RPMI8226 (cell line): ENCODE measurements around the gene C10orf105.

Source experiments
- DNase-seq: peaks from one replicate; pipeline ENCODE4 v3.0.0-alpha.2; 2015

The C10orf105 gene

GRCh38 chr10:71696628-71697326 is 22.8 kb downstream of the C10orf105 start:
- DNase-seq, result peak; percentile 70

DNA sequence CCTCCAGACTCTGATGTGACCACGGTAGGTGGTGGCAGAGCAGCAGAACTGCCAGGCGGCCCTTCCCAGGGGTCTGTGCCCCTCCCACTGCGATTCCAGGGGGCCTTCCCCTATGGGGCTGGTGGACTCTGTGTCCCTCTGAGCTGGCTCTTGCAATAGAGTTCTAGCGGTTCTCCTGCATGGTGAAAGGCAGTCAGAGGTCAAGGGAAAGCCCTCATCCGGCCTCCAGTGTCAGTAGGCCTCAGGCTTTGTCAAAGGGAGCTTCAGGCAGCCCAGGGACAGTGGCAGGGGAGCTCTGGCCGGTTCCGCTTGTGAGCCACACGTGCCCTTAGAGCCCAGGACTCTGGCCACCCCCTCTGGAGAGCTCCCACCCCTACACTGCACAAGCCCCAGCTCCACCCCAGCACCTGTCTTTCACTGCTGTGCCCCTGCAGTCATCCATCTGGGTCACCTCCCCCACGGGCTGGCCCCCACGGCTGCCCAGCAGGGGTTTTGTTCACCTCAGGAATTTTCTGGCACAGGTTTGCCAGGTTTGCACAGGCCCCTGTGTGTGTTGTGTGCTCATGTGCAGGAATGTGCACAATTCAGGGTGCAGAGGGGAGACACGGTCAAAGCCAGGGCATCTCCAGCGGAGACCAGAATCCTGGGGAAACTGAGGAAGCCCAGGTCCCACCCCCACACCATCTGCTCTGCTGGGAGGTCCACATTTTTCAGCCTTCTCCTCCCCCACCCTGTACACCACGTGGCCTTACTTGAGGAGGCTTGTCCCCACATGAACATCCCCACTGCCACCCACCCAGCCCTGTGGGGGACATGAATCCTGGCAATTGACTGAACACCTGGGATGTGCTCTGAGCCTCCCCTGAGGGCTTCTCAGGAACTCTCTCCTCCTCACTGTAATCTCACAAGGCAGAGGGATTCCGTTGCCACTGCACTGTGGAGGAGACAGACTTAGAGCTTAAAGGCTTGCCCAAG is 23.8 kb downstream of the C10orf105 start:
- DNase-seq, result no peak

DNA sequence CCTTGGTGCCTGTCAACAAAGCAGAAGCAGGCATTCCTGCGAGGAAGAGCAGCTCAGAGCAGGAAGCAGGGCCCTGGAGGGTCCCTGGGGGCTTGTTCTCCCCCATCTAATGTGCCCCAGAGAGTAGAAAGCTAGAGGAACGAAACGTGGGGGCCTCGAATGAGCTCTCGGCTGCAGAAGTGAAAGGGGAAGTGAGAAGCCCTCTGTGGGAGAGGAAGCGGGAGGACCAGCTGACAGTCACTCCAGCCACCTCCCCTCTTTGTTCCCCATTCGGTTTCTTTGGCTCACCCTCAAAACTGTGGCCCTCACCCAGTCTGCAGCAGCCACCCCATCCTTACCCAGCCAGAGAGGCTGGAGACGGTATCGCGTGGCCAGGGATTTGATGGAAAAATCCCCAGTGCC is 25.0 kb downstream of the C10orf105 start:
- DNase-seq, result peak; percentile 84

- no peak for DNase-seq
Measured at GRCh38 chr10:71694039-71694501, 25.5 kb downstream of the C10orf105 start.

GRCh38 chr10:71693377-71693776 is 26.2 kb downstream of the C10orf105 start:
- no peak for DNase-seq

DNA sequence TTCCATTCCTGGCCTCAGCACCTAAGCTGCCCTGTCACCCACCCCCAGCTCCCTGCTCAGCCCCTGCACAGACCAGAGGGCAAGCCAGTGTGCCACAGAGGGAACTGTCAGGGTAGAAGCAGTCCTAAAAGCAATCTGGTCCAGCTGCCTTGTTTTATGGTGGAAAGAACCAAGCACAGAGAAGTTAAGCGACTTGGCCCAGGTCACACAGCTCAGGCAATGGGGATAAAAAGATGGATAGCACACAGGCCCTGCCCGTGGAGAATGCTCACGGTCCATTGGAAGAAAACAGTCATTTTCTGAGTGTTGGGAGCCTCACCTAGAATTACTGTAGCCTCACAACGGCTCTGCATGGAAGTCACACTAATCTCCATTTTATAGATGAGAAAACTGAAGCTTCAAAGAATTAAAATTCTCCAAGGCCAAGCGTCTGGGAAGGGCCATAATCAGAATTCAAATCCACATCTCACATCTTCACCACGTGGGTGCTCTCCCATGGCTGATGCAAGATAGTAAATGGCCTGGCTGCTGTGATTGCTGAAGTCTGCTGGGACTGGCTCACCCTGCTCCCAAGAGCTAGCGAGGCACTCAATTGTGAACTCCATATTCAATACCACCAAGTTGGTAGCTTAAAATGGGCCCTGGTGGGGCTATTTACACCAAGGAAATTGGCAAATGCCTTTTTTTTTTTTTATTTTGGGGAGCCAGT is 26.8 kb downstream of the C10orf105 start:
- no peak for DNase-seq

- DNase-seq, result no peak
Measured at GRCh38 chr10:71691405-71691804, 28.2 kb downstream of the C10orf105 start.

GRCh38 chr10:71690094-71690720 is 29.4 kb downstream of the C10orf105 start:
- no peak for DNase-seq

DNA sequence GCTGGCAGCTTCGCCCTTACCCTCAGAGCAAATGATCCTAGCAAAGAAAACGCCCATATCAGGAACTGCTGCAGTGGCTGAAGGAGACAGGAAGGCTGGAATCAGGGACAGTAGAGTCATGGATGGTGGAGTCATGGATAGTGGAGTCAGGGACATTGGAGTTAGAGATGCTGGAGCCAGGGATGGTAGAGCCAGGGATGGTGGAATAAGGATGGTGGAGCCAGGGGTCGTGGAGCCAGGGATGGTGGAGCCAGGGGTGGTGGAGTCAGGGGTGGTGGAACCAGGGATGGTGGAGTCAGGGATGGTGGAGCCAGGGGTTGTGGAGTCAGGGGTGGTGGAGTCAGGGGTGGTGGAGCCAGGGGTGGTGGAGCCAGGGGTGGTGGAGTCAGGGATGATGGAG is 31.3 kb downstream of the C10orf105 start:
- DNase-seq, result no peak

- DNase-seq, result no peak
Measured at GRCh38 chr10:71687480-71687879, 32.1 kb downstream of the C10orf105 start.

GRCh38 chr10:71687077-71687476 is 32.5 kb downstream of the C10orf105 start:
- DNase-seq, result no peak

- no peak for DNase-seq
Measured at GRCh38 chr10:71685554-71686232, 33.9 kb downstream of the C10orf105 start.

- DNase-seq, result peak; percentile 58
Measured at GRCh38 chr10:71684356-71685173, 35.0 kb downstream of the C10orf105 start.

GRCh38 chr10:71683301-71683700 is 36.3 kb downstream of the C10orf105 start:
- DNase-seq, result no peak

GRCh38 chr10:71681977-71682376 is 37.6 kb downstream of the C10orf105 start:
- no peak for DNase-seq

GRCh38 chr10:71679425-71679824 is 40.2 kb downstream of the C10orf105 start:
- DNase-seq, result no peak

GRCh38 chr10:71678057-71678805 is 41.3 kb downstream of the C10orf105 start:
- no peak for DNase-seq

DNA sequence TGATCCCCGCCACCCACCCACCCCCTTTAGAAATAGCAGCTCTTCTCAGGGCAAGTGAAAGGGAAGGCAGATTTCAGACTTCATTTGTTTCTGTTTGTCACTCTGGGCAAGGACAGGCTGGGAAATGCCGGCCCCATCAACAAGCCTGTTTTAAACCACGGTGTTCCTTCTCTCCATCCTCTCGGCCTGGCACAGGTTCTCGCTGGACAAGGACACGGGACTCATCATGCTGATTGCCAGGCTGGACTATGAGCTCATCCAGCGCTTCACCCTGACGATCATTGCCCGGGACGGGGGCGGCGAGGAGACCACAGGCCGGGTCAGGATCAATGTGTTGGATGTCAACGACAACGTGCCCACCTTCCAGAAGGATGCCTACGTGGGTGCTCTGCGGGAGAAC is 42.3 kb downstream of the C10orf105 start:
- no peak for DNase-seq

DNA sequence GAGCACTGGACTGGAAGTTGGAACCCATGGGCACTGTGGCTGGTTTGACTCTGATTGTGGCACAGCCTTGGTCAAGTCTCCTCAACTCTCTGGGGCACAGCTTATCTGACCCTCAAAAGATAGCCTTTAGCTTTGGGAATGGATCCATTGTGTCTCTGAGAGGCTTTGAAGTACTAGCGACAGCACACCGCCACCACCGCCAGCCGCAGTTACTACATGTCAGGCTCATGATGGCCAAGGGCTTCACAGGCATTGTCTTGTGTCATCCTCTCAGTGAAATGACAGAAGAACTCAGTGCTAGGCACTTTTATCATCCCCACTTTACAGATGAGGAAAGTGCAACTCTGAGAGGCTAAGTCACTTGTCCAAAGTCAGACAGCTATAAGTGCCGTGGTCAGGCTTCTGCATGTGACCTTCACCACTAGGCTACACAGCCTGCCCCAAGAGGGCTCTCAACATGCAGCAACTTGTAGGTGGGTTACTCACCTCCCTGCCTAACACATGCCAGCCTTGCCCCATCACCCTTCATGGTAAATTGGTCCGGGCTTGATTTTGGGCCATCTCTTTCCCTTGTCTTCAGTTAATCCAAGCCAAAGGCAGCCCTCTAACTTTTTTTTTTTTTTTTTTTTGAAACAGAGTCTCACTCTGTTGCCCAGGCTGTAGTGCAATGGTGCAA is 44.1 kb downstream of the C10orf105 start:
- no peak for DNase-seq
